ENCODE results near the gene ADTRP.

The ADTRP gene, protein sequence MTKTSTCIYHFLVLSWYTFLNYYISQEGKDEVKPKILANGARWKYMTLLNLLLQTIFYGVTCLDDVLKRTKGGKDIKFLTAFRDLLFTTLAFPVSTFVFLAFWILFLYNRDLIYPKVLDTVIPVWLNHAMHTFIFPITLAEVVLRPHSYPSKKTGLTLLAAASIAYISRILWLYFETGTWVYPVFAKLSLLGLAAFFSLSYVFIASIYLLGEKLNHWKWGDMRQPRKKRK

DNA sequence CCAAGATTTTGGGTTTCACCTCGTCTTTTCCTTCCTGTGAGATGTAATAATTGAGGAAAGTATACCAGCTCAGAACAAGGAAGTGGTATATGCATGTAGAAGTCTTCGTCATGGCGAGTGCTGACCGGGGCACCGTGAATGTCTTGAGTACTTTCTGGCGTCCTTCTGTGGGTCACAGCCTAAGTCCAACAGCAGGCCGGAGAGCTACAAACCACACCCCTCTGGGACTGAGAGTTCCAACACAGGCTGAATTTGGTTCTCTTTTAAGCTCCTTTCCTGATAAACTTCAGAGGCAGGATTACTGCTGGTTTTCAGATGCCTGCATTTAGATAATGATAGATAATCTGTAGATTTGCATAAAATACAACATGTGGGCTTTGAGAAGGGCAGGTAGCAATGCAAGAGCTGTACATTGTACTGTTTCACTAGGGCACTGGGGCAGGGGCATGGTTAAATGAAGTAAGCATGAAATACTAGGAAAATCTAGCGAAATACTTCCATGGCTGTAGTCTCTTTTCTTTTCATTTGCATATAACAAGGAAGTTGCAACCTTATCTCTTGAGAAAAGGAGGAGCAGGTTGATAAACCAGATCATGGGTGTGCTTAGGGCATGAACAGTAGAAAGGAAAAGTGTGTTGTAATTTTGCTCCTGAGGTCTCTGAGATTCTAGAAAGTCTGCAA is at the start of gene ADTRP:
Gene ADTRP, minus strand, starts transcription at position 156 of the 681 bp plus-strand sequence. Its CDS starts 44 bp downstream, at position 112.
- DNase-seq (ENCODE audit: low spot score): no peak

DNA sequence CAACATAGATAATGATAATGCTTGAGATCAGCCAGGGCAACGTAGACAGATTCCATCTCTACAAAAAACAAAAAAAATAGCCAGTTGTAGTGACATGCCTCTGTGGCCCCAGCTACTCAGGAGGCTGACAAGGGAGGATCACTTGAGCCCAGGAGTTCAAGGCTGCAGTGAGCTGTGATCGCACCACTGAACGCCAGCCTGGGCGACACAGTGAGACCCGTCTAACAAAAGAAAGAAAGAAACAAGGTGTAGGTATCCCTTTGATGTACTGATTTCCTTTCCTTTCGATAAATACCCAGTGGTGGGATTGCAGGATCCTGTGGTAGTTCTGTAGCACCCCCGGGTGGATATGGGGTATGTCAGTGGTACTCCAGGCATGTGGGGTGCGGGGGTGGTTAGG is 48.2 kb upstream of the ADTRP start:
- DNase-seq (ENCODE audit: low spot score): no peak

DNA sequence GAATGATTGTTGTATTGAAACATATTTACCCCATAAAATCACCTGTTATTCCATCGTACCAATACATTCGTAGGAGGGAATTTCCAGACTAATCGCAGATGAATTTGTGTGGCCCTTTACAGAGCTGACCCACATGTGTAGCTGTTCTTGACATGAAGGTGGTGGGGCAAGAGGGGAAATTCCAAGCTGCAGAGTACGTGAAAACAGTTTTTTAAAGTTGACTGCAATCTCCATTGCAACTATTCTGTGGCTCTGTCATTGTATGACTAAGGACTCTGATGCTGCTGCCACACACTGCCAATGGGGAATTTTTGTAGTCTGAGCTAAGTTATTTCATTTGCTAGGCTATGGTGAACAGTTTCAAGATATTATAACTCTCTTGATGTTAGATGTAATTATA is 46.4 kb upstream of the ADTRP start:
- DNase-seq (ENCODE audit: low spot score): no peak

DNA sequence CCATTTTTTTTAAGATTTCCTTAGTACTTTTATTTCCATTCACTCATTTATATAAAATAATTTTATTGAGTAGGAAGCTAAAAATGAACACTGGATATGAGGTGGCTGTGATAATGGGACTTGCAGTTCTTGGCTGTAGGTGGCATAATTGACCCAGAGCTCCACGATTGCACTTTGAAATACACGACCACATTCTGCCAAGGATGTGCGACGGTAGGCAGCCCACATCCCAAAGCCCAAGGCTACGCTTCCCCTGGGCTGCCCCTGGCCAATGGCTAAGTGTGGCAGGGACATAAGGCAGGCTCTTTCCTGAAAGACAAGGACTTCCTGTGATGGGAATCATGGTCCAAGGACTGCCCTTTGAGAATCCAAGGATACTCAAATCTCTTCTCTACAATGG is 43.7 kb upstream of the ADTRP start:
- DNase-seq (ENCODE audit: low spot score): no peak

DNA sequence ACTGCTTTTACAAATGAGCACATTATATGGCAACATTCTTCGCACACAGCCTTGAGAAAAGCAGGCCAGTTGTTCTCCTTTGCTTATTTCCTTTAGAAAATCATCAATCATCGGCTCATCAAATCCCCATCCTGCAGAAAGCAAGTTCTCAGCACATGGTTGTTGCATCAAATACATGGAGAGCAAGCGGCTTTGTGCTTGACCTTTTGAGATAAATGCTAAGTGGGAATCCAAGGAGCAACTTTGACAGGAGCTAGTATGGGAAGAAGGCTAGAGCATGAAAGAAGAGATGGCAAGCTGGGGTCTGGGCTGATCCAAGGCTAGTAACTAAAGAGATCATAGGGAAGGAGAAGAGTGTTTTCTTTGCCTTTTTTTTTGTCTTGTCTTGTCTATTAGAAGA is 43.2 kb upstream of the ADTRP start:
- no peak for DNase-seq (ENCODE audit: low spot score)

DNA sequence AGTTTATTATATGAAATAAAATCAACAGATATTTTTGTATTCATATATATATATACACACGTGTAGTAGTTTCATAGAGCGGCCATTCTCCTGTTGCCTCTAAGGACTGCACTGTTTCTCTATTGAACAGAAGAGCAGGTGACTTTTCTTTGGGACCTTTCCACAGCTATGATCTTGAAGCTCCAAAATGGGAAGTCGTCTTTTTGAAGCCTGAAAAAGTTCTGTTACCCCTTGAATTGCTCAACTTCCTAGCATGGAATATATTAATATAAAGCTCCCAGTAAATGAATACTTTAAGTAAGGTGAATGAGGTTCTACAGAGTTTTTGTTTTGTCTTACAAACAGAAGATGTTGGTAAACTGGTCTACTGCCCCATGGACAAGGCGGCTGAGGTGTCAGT is 42.2 kb upstream of the ADTRP start:
- no peak for DNase-seq (ENCODE audit: low spot score)

DNA sequence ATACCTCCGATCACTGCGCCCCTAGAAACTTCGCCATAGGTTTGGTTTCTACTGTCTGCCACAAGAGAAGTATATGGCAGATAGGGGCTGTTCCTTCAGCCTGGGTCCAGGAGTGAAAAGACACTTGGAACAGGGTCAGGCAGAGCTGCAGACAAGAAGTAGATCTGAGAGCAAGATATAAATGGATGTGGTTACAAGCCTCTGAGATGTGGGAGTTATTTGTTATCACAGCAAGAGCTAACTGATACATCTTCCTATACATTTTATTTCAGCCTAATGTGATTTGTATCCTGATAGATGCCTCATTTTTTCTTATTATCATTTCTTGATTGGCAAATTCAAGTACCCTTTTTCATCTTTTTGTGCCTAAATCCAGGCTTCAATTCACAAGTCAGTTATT is 40.9 kb upstream of the ADTRP start:
- DNase-seq (ENCODE audit: low spot score): no peak

DNA sequence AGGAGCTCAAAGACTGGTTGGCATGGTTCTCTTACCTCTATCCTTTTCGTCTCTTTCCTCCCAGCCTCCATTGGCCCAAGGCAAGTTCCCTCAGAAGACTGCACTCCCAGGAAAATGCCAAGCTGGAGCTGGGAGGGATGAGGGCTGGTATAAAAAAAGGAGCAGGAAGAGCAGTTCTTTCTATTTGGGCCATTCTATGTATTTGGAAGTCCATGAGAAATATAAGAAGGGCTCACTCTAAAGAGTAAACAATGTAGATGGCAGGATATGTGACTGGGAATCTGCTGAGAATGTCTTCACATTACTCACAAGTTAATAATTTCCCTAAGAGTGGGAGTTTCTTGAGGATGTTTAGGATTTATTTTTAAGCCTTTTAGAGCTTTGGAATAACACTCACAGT is 36.6 kb upstream of the ADTRP start:
- peak; percentile 31 for DNase-seq (ENCODE audit: low spot score)

DNA sequence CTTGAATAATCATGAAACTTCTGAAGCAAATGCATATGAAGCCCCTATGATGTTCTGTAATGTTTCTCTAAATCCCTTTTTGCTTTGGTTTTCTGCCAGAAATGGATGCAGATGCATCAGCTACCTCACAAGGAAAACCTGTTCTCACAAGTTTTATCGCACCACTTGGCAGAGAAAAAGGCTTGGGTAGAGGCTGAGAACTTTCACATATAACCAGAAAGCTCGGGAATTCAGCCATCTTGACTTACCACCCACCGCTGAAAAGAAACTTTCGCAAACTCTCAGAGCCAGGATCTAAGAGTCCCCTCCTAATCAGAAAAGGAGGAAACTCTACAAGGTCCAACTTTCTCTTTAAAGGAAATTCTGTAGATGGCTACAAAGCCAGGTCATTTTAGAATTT is 36.2 kb upstream of the ADTRP start:
- no peak for DNase-seq (ENCODE audit: low spot score)

DNA sequence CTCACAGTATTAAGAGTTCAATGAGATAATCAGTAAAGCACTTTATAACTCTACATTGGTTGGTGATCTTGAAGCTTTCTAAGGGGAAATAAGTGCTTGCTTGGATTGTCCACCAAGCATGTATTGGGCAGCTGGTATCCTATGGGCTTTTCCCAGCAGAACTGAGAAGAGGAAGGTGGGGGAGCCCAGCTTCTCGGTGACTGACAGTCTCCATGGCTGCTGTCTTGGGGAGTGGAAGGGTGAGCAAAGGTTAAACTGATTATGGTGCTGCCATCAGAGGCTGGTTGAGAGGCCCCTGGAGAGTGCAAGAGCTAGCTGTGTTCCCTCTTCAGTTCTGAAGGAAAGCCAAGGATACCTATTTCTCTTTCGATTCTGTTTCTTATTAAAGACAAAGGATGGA is 35.5 kb upstream of the ADTRP start:
- no peak for DNase-seq (ENCODE audit: low spot score)

DNA sequence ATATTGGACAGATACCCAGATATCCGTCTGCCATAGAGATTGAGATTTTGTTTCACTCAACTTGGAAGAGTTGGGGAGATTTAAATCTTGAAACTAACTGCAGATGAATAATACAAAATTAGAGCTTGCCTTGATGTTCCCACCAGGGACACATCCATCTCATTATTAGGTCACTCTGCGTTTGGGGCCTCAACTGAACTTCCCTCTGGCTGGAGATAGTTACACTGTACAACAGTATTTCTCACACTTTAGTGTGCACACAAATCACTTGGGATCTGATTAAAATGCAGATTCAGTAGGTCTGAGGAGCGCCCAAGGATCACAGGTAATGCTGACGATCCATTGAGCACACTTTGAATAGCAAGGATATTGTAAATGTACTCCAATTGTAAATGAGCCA is 35.0 kb upstream of the ADTRP start:
- DNase-seq (ENCODE audit: low spot score): no peak

DNA sequence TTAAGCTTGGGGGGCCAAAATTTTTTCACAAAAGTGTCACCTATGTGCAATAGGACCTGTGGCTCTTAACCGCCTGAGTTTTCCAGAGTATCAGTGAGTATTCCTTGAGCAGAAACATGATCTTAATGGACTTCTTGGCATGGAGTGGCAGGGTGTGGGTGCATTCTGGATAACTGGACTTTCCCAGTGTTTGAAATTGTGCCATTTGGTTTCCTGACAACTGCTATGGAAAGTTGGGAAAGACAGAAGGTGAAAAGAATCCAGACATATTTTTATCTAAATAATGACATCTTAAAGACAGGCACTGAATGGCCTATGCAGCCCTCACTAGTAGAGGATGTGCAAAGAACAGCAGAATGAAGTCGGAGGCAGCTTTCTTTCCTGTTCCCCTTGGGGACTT is 34.3 kb upstream of the ADTRP start:
- no peak for DNase-seq (ENCODE audit: low spot score)

DNA sequence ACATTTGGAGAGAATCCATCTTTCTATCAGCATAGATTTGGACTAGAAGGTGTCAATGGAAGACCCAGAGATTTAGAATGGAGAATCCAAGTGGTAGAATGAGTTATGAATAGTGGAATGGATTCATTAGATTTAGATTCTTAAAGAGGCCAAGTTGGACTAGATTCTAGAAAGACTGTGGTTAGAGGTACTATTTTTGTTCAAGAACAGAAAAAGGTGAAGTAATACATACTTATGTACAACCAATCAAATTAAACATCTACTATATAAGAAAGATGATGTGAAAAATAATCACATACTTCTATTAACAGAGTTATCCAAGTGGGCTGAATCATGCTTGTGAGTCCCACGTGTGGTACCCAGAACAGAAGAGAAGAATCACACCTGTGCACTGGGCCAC is 33.8 kb upstream of the ADTRP start:
- DNase-seq (ENCODE audit: low spot score): no peak

DNA sequence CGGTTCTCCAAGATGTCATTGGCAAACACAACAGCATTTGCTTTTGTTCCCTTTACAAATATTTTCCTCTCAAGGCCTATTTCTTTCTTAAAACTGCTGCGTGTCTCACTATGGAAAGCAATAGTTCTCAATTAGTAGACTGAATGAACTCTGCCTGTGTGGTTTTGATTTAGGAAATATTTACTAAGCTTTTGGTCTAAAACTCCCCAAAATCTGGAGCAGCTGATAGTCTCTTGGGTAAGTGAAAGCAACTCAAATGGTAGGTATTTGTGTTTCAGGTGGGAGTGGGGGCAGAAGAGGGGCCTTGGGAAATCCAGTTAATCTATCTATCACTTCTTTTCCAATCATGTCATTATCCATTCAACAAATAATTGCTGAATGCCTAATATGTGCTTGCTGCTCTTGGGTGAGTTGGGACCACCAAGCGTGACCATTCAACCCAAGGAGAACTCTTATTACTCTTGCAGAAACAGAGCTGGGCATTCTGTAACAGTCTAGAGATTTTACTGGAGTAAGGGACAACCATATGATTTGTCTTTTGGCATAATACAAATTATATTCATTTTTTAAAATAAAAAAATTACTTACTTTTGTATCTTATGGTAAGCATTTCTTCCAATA is 33.2 kb upstream of the ADTRP start:
- no peak for DNase-seq (ENCODE audit: low spot score)

DNA sequence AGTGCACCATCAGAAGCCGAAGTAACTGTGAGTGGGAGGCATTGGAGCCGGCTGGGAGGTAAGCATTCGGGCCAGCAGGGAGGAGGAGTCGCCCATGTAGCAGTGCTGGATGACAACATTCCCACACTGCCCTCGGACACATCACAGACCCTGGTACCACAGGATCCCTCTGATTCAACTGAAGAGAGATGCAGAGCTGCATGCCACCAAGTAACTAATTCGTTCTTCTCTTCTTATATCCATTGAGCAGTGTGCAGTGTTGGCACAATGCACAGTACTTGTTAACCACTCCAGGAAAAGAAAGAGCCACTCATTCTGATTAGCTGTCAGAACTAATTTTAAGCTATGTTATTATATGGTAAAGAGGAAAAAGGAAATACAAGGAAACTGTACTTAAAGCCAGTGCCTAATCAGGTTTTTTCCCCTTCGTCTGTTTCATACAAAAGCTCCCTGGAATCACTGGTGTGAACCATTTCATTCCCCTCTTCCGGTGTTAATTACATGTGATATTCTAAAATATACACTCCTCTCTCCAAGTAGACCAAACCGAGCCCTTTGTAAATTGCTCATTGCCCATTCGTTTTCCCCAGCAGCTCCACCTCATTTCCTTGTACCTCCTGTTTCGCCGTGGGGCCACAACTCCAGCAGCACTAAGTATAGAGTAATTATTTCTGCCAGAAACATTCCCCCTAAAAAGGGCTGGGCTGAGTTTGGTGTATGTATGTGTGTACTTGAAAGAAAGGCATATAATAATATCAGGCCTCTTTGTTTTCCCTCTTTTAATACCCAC is 32.4 kb upstream of the ADTRP start:
- DNase-seq (ENCODE audit: low spot score): peak; percentile 25

DNA sequence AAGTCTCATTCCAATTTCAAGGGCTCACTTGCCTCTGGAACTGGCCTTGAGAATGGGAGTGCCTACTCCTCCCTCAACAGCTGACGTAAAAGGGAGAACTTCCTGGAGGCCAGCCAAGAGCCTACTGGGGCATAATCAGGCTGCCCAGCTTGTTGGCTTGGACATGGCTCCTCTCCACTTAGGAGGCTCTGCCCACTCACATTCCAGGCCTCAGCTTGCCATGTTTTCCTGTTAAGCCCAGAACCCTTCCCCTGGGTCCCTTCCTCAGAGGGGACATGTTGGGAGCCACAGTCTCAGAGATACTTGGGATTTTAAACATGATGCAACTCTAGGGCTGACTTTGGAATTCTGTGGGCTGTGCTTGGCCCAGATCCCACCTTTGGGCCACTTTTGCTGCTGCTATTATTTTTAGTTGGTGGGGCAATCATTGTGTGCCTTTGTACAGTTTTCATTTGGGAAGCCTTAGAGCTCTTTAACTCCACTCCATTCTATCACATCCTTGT is 31.5 kb upstream of the ADTRP start:
- peak; percentile 70 for DNase-seq (ENCODE audit: low spot score)

DNA sequence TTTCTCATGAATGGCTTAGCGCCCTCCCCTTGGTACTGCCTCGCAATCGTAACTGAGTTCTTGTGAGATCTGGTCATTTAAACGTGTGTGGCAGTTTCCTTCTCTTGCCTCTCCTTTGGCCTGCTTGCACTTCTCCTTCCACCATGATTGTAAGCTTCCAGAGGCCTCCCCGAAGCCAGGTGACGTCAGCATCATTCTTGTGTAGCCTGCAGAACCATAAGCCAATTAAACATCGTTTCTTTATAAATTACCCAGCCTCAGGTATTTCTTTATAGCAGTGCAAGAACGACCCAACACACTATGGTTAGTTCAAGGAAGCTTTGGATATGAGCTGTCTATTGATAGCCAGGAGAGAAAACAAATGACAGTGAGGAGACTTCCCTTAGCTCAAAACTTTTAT is 29.5 kb upstream of the ADTRP start:
- no peak for DNase-seq (ENCODE audit: low spot score)

DNA sequence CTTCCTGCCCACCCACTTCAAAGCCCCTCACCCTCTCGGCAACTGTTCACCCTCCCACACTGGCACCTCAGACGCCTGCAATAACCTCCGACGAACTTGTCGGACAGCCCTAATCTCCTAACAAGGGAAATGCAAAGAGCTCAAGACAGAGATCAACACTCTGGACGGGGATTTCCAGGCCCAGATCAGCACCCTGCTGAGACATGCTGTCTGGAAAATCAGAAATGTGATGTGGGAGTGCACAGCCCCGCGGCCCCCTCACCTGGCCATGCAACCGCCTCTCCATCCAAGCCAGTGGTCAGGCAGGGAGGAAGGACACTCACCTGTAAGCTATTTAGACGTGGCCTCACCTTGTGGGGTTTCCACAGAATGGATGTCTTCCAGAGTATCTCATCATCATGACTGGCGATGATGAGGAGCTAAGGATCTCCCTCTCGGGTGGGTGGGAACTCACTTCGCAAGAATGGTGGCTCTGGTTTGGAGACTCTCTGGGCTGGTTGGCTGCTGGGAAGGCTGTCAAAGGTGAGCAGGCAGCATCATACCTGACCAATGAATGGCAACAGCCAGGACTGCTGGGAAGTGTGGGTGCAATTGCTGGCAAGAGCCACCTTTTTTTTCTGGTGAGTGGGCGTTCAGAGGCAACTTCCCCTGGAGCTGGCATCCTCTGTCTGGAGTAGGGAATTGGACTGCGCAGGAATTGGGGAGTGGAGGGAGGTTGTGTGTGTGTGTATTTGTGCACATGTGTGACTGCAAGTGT is 28.1 kb upstream of the ADTRP start:
- DNase-seq (ENCODE audit: low spot score): no peak

DNA sequence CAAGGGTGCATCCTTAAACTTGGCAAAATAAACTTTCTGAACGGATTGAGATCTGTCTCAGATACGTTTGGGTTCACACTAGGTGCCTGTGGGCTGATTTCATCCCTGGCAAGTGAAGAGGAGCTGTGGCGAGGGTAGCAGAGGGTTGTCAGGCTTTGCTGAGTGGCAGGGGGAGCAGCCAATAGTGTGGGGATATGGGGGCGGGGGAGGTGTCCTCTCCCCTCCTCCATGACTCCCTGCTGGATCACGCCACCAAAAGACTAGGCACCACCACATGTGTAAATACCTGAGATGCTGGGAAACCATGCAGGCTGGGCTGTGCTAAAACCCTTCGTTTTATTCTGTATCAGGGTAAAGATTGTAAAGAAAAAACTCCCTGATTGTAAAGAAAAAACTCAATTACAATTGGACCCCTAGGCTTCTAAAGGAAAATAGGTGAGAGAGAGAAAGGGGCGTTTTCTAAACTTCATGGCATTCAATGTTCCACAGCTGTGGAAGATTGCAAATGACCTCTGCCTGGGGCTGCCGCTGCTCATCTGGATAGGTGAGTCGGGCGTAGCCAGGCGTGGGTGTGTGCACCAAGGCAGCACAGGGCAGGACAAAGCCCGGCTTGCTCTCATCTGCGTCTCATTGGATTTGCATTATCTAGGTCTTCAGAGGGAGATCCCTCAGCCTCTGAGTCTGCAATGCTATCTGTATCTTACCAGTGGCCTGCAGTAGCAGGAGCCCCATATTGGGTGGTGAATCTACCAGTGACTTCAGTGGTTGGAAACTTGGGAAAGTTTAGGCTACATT is 26.9 kb upstream of the ADTRP start:
- no peak for DNase-seq (ENCODE audit: low spot score)

DNA sequence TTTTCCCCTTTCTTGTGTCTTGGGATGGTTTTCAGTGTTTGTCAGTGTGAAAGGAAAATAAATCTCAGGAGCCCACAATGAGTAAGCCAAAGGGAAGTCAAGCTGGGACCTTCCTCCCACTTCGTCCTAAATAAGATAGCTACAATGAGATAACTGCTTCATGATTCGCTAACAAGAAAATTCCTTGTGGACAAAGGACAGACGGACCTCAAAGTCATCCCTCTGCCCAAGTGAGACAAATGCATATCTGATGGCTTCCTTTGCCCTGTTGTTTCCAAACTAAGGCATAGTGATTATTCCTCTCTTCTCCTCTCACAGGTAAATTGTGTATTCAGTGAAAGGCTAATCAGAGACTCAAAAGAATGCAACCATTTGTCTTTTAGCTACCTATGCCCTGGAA is 26.1 kb upstream of the ADTRP start:
- peak; percentile 14 for DNase-seq (ENCODE audit: low spot score)

DNA sequence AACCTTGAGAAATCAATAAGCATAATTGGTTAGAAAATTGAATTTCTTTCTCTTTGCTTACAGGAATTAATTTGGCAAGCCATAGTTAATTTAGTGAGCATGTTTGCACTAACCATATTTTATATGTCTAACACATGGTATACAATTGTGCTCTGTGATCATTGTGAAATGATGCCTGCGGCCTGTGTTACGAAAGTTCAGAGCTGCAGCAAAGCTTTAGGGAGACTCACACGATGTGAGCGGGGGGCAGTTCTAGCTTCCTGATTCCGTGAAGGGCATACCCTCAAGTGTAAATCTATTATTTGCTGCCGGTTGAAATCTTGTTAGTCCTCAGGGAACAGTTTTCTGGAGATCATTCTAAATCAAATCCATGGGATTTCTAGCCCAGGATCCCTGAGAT is 25.5 kb upstream of the ADTRP start:
- no peak for DNase-seq (ENCODE audit: low spot score)
